Upper lobe of left lung (tissue), 4 donors: ENCODE measurements around the gene TP63.

Experiments used
- EP300 ChIP-seq, 4 donors: sonication (generic); formaldehyde crosslinking; IDR thresholded peaks; one replicate each; pipeline ENCODE4 v1.5.1; 2017; ENCODE audit warnings: antibody characterized with exemption in 4 of 4, control low read depth in 2 of 4
- POLR2A ChIP-seq, 4 donors: fragments of 450-650 bp; IDR thresholded peaks; one replicate each; pipeline ENCODE4 v1.5.1; 2016 to 2017; ENCODE audit warnings: antibody characterized with exemption in 4 of 4, mild to moderate bottlenecking in 2 of 4
- POLR2AphosphoS5 ChIP-seq, 2 donors: sonication (generic); formaldehyde crosslinking; IDR thresholded peaks; one replicate each; pipeline ENCODE4 v1.5.1; 2017; ENCODE audit warnings: antibody characterized with exemption in 2 of 2
- TF ChIP-seq, protein P1 (sequence below), 6 experiments: fragments of 450-650 bp in 4 of 6; fragments of 200-600 bp in 2 of 6; sonication (generic) in 2 of 6; IDR thresholded peaks; one replicate each; pipeline ENCODE4 v1.5.1; 2016 to 2019; ENCODE audit warnings: antibody characterized with exemption in 6 of 6

GRCh38 chr3:189698811-189699210, 67.6 kb downstream of the TP63 start:
- TF ChIP-seq, protein P1, sequence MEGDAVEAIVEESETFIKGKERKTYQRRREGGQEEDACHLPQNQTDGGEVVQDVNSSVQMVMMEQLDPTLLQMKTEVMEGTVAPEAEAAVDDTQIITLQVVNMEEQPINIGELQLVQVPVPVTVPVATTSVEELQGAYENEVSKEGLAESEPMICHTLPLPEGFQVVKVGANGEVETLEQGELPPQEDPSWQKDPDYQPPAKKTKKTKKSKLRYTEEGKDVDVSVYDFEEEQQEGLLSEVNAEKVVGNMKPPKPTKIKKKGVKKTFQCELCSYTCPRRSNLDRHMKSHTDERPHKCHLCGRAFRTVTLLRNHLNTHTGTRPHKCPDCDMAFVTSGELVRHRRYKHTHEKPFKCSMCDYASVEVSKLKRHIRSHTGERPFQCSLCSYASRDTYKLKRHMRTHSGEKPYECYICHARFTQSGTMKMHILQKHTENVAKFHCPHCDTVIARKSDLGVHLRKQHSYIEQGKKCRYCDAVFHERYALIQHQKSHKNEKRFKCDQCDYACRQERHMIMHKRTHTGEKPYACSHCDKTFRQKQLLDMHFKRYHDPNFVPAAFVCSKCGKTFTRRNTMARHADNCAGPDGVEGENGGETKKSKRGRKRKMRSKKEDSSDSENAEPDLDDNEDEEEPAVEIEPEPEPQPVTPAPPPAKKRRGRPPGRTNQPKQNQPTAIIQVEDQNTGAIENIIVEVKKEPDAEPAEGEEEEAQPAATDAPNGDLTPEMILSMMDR (IDR thresholded peaks at IDR 0.05): no peak
- TF ChIP-seq POLR2AphosphoS5 (IDR thresholded peaks at IDR 0.05): no peak
- no peak for TF ChIP-seq EP300 (IDR thresholded peaks at IDR 0.05)
- no peak for TF ChIP-seq POLR2A (IDR thresholded peaks at IDR 0.05)
